Ishikawa (cell line): ENCODE results near the gene WDR38.

Experiments
- CEBPB ChIP-seq: IDR thresholded peaks from 2 replicates; pipeline ENCODE4 v1.6.1; 2012
- CREB1 ChIP-seq: IDR thresholded peaks from 2 replicates; pipeline ENCODE4 v1.6.1; 2012; ENCODE audit warnings: low read depth
- EGR1 ChIP-seq: IDR thresholded peaks from 2 replicates; pipeline ENCODE4 v1.6.1; 2012
- EP300 ChIP-seq: IDR thresholded peaks from 2 replicates; pipeline ENCODE4 v1.6.1; 2012; ENCODE audit warnings: borderline replicate concordance
- FOXM1 ChIP-seq: IDR thresholded peaks from 2 replicates; pipeline ENCODE4 v1.6.1; 2012; ENCODE audit warnings: low read depth, borderline replicate concordance
- NFIC ChIP-seq: IDR thresholded peaks from 2 replicates; pipeline ENCODE4 v1.6.1; 2012
- RAD21 ChIP-seq: IDR thresholded peaks from 2 replicates; pipeline ENCODE4 v1.6.1; 2012; ENCODE audit warnings: low read depth
- TAF1 ChIP-seq: IDR thresholded peaks from 2 replicates; pipeline ENCODE4 v1.6.1; 2012; ENCODE audit warnings: low read depth, mild to moderate bottlenecking
- TCF12 ChIP-seq: IDR thresholded peaks from 2 replicates; pipeline ENCODE4 v1.6.1; 2012; ENCODE audit warnings: low read depth
- TEAD4 ChIP-seq: IDR thresholded peaks from 2 replicates; pipeline ENCODE4 v1.6.1; 2012
- YY1 ChIP-seq: IDR thresholded peaks from 2 replicates; pipeline ENCODE4 v1.6.1; 2012; ENCODE audit warnings: low read depth
- ZBTB7A ChIP-seq: IDR thresholded peaks from 2 replicates; pipeline ENCODE4 v1.6.1; 2012; ENCODE audit warnings: low read depth
- TF ChIP-seq, protein P1 (sequence below): IDR thresholded peaks from 2 replicates; pipeline ENCODE4 v1.6.1; 2012; ENCODE audit warnings: low read depth, mild to moderate bottlenecking
- TF ChIP-seq, protein P2 (sequence below): IDR thresholded peaks from 2 replicates; pipeline ENCODE4 v1.6.1; 2012
- TF ChIP-seq, protein P3 (sequence below): IDR thresholded peaks from 2 replicates; pipeline ENCODE4 v1.6.1; 2012

Gene WDR38

DNA sequence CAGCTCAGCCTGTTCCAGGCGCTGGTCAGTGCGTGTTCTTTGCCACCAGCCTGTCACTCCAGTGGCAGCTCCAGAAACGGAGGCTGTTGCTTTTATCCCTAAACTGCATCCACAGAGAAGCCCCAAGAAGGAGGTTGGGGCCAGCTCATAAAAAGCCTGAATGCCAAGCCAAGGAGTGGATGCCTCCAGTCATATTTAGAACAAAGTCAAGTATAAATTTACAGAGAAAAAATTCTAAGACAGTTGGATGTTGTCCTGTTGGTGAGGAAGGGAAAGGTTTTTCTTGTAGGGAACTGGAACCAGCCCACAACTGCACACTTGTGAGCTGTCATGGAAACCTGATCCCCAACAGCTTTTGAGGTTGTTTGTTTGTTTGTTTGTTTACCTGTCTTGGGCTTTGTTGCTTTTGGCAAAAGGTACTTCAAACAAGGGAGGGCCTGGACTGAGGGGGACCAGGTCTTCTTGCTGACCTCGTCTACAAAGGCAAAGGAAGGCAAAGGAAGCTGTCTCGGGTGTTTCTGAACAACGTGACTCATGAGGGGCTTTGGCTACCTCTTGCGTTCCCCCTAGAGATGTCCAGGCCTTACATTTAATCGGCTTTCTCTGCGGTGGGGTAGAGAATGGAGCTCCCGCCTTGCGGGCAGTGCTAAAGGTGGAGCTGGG is 39.6 kb upstream of the WDR38 start:
- no peak for TF ChIP-seq CEBPB
- TF ChIP-seq, protein P1, sequence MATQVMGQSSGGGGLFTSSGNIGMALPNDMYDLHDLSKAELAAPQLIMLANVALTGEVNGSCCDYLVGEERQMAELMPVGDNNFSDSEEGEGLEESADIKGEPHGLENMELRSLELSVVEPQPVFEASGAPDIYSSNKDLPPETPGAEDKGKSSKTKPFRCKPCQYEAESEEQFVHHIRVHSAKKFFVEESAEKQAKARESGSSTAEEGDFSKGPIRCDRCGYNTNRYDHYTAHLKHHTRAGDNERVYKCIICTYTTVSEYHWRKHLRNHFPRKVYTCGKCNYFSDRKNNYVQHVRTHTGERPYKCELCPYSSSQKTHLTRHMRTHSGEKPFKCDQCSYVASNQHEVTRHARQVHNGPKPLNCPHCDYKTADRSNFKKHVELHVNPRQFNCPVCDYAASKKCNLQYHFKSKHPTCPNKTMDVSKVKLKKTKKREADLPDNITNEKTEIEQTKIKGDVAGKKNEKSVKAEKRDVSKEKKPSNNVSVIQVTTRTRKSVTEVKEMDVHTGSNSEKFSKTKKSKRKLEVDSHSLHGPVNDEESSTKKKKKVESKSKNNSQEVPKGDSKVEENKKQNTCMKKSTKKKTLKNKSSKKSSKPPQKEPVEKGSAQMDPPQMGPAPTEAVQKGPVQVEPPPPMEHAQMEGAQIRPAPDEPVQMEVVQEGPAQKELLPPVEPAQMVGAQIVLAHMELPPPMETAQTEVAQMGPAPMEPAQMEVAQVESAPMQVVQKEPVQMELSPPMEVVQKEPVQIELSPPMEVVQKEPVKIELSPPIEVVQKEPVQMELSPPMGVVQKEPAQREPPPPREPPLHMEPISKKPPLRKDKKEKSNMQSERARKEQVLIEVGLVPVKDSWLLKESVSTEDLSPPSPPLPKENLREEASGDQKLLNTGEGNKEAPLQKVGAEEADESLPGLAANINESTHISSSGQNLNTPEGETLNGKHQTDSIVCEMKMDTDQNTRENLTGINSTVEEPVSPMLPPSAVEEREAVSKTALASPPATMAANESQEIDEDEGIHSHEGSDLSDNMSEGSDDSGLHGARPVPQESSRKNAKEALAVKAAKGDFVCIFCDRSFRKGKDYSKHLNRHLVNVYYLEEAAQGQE: no peak

DNA sequence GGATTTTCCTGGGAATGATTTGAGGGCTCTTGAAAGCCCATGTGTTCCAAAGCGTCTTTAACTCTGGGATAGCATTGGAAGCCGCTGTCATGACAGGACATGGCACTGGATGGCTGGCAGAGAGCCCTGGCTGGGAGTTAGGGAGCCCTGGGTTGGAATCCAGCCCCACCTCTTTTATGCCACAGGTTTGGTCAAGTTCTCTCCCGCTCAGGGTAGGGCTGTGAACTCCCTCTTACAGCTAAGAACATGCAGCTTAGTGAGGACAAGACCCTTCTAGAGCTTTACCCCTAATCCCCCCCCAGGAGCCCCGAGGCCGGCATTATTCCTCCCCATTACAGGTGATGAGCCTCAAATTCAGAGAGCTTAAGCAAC is 39.1 kb upstream of the WDR38 start:
- TF ChIP-seq TCF12: no peak
- TF ChIP-seq EGR1: no peak
- TF ChIP-seq ZBTB7A: no peak
- TF ChIP-seq, protein P2, sequence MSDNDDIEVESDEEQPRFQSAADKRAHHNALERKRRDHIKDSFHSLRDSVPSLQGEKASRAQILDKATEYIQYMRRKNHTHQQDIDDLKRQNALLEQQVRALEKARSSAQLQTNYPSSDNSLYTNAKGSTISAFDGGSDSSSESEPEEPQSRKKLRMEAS: no peak
- TF ChIP-seq CEBPB: no peak
- TF ChIP-seq NFIC: no peak
- no peak for TF ChIP-seq RAD21
- no peak for TF ChIP-seq CREB1
- TF ChIP-seq YY1: no peak

DNA sequence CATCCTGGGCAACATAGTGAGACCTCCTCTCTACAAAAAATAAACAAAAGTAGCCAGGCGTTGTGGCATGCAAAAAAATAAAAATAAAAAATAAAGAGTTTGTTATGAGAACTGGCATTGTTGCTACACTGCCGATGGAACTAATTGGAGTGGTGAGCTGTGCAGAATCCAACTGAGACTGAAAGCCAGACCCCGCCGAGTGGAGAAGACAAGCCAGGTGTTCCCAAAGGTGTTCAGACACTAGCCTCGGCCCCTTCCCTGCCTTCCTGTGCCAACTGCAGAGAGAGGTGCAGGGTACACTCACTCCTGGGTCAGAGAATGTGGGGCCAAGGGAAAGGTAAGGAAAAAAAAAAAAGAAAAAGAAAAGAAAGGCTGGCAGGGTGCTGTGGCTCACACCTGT is 37.7 kb upstream of the WDR38 start:
- TF ChIP-seq TAF1 (no peak), ZBTB7A (no peak), YY1 (no peak), RAD21 (no peak), CREB1 (no peak), FOXM1 (no peak), EP300 (no peak)
- TF ChIP-seq, protein P1: no peak
- TF ChIP-seq, protein P2: no peak
- TF ChIP-seq, protein P3, sequence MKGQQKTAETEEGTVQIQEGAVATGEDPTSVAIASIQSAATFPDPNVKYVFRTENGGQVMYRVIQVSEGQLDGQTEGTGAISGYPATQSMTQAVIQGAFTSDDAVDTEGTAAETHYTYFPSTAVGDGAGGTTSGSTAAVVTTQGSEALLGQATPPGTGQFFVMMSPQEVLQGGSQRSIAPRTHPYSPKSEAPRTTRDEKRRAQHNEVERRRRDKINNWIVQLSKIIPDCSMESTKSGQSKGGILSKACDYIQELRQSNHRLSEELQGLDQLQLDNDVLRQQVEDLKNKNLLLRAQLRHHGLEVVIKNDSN: no peak

DNA sequence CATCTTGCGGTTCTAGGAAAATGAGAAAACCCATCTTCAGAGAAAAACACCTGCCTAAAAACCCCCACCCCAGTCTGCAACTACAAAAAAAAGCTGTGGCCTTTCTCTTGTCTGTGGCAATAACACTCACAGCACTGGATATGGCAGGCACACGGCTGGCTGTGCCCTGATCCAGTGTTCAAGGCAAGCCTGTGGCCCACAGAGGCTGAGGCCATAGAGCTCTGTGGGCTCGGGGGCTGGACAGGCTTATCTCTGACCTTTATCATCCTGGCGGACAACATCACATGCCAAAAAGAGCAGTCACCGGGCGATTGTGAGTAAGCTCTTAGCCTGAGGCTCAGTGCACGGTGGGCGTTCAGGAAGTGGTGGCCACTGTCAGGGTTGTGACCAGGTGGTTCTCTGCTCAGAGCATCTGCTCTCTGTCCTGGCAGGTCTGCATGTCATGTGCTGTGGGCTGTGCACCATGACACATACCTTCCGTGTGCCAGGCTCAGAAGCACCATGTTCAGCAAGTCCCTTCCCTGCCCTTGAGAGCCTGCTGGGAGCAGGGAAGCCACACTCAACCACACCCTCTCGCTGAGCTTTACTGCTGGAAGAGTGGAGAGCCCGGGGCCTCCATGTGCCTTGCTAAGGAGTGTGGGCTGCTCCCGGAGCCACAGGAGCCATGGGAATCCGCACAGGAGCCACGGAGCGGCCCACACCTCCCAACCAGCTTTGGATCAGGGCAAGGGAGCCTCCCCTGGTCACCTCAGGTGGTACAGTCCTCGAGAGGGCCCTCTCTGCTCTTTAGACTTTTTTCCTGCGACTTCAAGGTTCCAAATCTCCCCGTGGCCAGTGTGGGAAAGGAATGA is 34.6 kb upstream of the WDR38 start:
- TF ChIP-seq RAD21 (no peak), TEAD4 (no peak), YY1 (no peak), CEBPB (no peak), CREB1 (no peak), EGR1 (no peak), NFIC (no peak), ZBTB7A (no peak), FOXM1 (no peak)
- TF ChIP-seq, protein P3: no peak
- TF ChIP-seq, protein P1: no peak
- TF ChIP-seq, protein P2: no peak
